DMS153 (cell line): ENCODE results near the gene IER5L.
A peak's percentile ranks its signal among the peaks of the same experiment; 100 is the strongest.

ENCODE experiments used
- DNase-seq: peaks from one replicate; lab custom pipeline; 2025; lab: John Stamatoyannopoulos, UW

The IER5L gene

GRCh38 chr9:129177791-129178567 is at the start of gene IER5L:
Gene IER5L (minus strand): TSS chr9:129178261. CDS start chr9:129178052, 209 bp downstream.
- peak; percentile 93 for DNase-seq

- no peak for DNase-seq
These were observed 49.8 kb upstream of the IER5L start for GRCh38 chr9:129227843-129228189.

GRCh38 chr9:129225815-129226214 is 47.8 kb upstream of the IER5L start:
- no peak for DNase-seq

- no peak for DNase-seq
These were observed 47.4 kb upstream of the IER5L start for GRCh38 chr9:129225490-129225778.

- no peak for DNase-seq
These were observed 46.8 kb upstream of the IER5L start for GRCh38 chr9:129224618-129225489.

- DNase-seq = no peak
These were observed 45.6 kb upstream of the IER5L start for GRCh38 chr9:129223551-129224208.

- no peak for DNase-seq
These were observed 44.8 kb upstream of the IER5L start for GRCh38 chr9:129222819-129223218.

- DNase-seq = no peak
These were observed 44.0 kb upstream of the IER5L start for GRCh38 chr9:129221979-129222635.

- no peak for DNase-seq
These were observed 43.2 kb upstream of the IER5L start for GRCh38 chr9:129221233-129221632.

GRCh38 chr9:129220771-129221170 is 42.7 kb upstream of the IER5L start:
- DNase-seq = no peak

GRCh38 chr9:129218918-129219317 is 40.9 kb upstream of the IER5L start:
- no peak for DNase-seq

- no peak for DNase-seq
These were observed 40.2 kb upstream of the IER5L start for GRCh38 chr9:129218272-129218625.

- DNase-seq = no peak
These were observed 35.5 kb upstream of the IER5L start for GRCh38 chr9:129213551-129213950.

GRCh38 chr9:129211686-129212085 is 33.6 kb upstream of the IER5L start:
- DNase-seq = no peak

- DNase-seq = no peak
These were observed 32.1 kb upstream of the IER5L start for GRCh38 chr9:129210125-129210524.

- DNase-seq = no peak
These were observed 31.5 kb upstream of the IER5L start for GRCh38 chr9:129209580-129209979.

- no peak for DNase-seq
These were observed 31.0 kb upstream of the IER5L start for GRCh38 chr9:129209109-129209508.

GRCh38 chr9:129208207-129209032 is 30.4 kb upstream of the IER5L start:
- peak; percentile 37 for DNase-seq

- no peak for DNase-seq
These were observed 28.8 kb upstream of the IER5L start for GRCh38 chr9:129206905-129207304.

- DNase-seq = no peak
These were observed 28.3 kb upstream of the IER5L start for GRCh38 chr9:129206401-129206800.

- DNase-seq = no peak
These were observed 26.8 kb upstream of the IER5L start for GRCh38 chr9:129204840-129205239.

GRCh38 chr9:129203556-129203909 is 25.5 kb upstream of the IER5L start:
- no peak for DNase-seq
